Stimulated activated CD4-positive, alpha-beta T cell treated with anti-CD3 and anti-CD28 coated beads, Interleukin-4, amount 100 ng/mL, for 4 hours (primary cell): ENCODE data around the gene PSMA3.
A peak's percentile ranks its signal among the peaks of the same experiment; 100 is the strongest.
"Not testable (repeated sequence)": the region's sequence is repeated elsewhere in the genome, so short reads cannot be mapped to it uniquely, and the experiment has no call there.

Experiments used
- DNase-seq, 2 experiments: peaks; one replicate each; pipeline ENCODE4 v3.0.0-alpha.2; 2020

PSMA3 gene

DNA sequence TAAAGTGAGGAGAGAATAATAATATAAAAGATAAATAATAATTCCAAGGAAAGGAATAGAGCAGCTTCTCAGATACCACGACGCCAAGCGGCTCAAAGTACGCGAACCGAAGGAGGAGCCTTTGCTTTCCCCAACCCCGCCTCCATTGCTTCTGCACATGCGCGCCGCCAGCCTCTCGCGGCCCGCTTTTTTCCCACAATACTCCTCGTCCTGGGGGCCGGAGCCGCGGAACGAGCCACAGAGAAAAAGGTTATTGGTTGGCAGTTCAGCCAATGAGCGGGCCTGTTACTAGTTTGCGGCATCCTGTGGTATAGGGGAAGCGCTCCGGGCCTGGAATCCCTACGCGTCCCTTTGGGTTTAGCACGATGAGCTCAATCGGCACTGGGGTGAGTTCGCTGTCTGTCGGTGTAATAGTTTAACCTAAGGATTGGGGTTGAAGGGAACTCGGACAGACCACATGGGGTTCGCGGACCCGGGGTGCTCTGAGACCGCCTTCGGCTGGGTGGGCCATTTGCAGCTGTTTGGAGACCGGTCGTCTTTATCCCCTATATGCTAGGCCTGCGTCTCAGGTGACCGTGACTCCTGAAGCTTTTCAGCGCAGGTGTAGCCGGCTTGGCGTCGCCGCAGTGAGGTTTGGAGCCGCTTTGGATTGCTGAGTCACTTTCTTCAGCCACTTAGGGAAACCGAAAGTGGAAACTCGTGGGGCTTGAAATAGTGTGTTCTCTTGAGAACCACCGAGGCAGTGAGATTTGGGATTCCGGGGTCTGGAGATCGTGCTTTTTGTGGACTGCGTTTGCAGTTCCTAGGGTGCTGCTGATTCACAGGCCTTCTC, at the start of gene PSMA3:
Gene PSMA3, plus strand, starts transcription at position 288 of the 832 bp plus-strand sequence. Its CDS starts 78 bp downstream, at position 366.
- peak; percentile 96 to 98 for DNase-seq

- no peak for DNase-seq
These were observed 48.4 kb upstream of the PSMA3 start for GRCh38 chr14:58196198-58196597.

- DNase-seq: no peak
These were observed 46.6 kb upstream of the PSMA3 start for GRCh38 chr14:58198086-58198485.

DNA sequence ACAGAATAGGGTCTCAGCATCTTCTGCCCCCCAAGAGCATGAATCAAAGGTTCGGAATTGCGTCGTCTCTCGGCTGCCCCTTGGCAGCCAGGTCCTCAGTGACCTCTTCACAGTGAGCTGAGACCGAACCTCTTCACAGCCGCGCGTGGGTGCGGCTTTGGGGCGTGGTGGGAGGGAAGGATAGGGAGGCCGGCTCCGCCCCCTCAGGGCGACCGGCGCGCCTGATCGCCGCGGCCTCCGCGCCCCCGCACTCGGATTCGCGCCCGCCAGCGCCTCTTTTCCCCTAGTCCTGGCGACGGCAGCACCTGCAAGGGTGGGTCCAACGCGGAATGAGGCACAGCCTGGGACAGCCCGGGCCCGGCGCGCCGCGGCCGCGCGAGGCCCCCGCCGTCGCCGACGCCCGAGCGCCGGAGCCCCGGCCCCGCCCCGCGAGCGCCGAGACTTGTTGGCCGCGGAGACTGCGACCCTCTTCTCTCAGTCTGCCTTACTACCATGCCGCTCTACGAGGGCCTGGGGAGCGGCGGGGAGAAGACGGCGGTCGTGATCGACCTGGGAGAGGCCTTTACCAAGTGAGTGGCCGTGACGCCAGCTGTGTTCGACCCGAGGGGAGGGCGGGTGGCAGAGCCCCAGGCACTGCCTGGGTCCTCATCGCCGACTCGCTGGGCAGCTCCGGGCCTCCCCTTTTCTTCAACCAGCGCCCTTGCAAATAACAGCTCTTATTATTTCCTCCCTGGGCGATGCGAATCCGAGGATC, 44.7 kb upstream of the PSMA3 start, which contains the start of gene ACTR10:
Gene ACTR10, plus strand, starts transcription at position 424 of the 754 bp plus-strand sequence. Its CDS starts 69 bp downstream, at position 493.
- peak; percentile 85 for DNase-seq

DNA sequence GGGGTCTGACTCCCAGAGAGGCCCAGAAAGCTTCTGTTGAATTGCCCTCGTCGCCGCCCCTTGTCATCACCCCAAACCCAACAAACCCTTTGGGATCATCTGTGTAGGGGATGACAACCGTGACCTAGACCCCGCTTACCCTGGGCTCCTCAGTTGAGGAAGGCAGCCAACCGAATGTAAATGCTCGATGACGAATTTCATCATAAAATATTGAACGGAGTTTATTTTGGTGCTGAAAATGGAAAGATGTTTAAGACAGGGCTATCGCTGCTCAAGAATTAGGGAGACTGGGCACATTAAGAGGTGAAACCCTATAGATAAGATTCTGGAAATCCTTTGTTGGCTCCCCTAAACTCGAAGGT, 44.2 kb upstream of the PSMA3 start:
- DNase-seq: no peak

- no peak for DNase-seq
These were observed 43.8 kb upstream of the PSMA3 start for GRCh38 chr14:58200846-58201245.

- no peak for DNase-seq
These were observed 31.5 kb upstream of the PSMA3 start for GRCh38 chr14:58213176-58213575.

GRCh38 chr14:58215191-58215914, 29.3 kb upstream of the PSMA3 start:
- no peak for DNase-seq

GRCh38 chr14:58216544-58216943, 28.1 kb upstream of the PSMA3 start:
- DNase-seq: no peak

DNA sequence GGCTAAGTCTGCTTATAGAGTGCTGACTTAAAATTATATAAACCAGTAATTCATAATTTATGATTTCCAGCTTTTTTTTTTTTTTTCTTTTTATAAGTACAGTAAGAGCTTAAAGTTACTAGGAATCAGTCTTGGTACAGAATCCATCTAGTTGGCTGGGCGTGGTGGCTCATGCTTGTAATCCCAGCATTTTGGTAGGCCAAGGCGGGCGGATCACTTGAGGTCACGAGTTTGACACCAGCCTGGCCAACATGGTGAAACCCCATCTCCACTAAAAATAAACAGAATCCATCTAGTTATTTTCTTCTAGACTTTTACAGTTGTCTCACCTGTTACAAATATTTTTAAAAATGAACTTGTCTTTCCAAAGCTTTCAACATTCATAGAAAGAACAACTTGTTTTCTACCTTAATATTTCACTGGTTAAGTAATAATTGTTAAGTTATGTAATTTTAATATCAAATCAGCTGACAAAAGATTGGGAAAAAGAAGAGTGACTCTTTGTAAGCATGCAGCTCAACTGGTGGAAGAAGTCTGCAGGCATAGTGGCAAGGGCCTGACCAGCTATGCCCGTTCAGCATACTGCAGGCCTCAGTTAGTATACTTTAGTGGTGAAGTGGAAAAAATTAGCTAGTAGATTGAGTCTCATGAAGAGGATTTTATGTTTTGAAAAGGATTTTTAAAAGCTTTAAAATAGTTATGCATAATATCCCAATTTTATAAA, 17.4 kb upstream of the PSMA3 start:
- no peak for DNase-seq

- DNase-seq: no peak
These were observed 6.1 kb upstream of the PSMA3 start for GRCh38 chr14:58238252-58239243.

GRCh38 chr14:58239244-58240195, 5.1 kb upstream of the PSMA3 start:
- peak; percentile 79 to 80 for DNase-seq

- DNase-seq: no peak
These were observed 670 bp upstream of the PSMA3 start for GRCh38 chr14:58243790-58244555.

GRCh38 chr14:58245562-58245961, 919 bp downstream of the PSMA3 start:
- no peak for DNase-seq

DNA sequence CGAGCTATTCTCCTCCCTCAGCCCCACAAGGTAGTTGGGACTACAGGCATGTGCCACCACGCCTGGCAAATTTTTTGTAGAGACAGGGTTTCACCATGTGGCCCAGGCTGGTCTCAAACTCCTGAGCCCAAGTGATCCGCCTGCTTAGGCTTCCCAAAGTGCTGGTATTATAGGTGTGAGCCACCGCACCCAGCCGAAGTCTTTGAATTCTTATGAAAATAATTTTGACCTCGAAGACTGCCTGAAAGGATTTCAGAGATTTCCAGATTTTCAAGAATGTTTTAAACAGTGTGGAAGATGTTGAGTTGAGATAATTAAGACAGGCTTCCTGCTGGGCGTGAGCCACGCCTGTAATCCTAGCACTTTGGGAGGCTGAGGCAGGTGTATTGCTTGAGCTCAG, 5.0 kb downstream of the PSMA3 start:
- DNase-seq: no peak

DNA sequence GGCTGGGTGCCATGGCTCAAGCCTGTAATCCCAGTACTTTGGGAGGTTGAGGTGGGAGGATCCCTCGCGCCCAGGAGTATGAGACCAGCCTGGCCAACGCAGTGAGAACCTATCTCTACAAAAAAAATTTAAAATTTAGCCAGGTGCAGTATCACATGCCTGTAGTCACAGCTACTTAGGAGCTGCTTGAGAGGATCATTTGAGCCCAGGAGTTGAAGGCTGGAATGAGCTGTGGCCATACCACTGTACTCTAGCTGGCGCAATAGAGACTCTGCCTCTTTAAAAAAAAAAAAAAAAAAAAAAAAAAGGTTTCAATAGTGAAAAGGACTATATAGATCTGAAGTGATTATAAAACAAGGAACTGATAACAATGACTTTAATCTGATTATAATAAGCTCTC, 13.5 kb downstream of the PSMA3 start:
- no peak for DNase-seq

- DNase-seq: not testable (repeated sequence)
These were observed 17.4 kb downstream of the PSMA3 start for GRCh38 chr14:58262005-58262404.

DNA sequence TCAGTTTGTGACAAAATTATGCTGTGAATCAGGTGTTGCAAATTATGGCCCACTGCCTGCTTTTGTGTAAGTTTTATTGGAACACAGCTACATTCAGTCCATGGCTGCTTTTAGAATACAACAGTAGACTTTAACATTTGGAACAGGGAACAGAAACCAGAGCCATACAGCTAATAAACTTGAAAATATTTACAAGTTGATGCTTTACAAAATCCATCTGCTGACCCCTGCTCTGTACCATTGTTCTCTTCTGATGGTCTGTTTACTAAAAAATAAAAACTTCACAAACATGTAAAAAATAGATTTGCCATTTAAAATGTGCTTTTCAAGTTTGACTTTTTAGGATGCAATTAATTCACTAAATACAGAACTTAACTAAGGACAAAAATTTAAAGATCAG, 20.8 kb downstream of the PSMA3 start:
- no peak for DNase-seq

DNA sequence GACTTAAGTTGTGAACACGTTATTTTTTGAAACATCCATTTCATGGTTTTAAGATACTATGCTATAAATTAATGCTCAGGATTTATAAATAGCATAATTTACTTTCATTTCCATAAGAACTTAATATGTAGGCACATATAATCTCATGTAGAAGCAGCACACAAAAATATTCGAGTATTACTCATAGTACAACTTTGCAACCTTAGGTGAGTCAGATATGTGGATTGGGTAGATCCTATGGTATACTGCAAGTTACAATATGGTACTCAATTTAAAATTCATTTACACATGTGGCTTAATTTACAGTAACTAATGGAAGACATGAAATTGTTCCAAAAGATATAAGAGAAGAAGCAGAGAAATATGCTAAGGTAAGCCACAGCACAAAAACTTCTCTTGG, 26.0 kb downstream of the PSMA3 start:
- DNase-seq: no peak
